Chondrocyte (in vitro differentiated cells): Measurements from ENCODE around the gene RACGAP1. TPM values are rescaled to one million over a fixed set of nuclear protein-coding genes. Genes with fewer than 3 reads are reported as not detected.

Experiments used
- DNase-seq: peaks from one replicate; pipeline ENCODE4 v3.0.0; 2021; ENCODE audit warnings: mixed read lengths, low spot score
- H3K27ac Mint-ChIP-seq: one replicate; pipeline ENCODE4 v1.8.0; 2021; ENCODE audit warnings: mild to moderate bottlenecking, moderate library complexity, mixed read lengths; ENCODE audit not compliant: unreplicated experiment
- H3K27me3 Mint-ChIP-seq: 2 replicates; pipeline ENCODE4 v1.8.0; 2021; ENCODE audit warnings: low read depth, mixed read lengths
- H3K36me3 Mint-ChIP-seq: 2 replicates; pipeline ENCODE4 v1.8.0; 2021; ENCODE audit warnings: low read depth, mixed read lengths
- H3K4me1 Mint-ChIP-seq: 2 replicates; pipeline ENCODE4 v1.8.0; 2021; ENCODE audit warnings: low read depth, mild to moderate bottlenecking, mixed read lengths
- H3K4me3 Mint-ChIP-seq: one replicate; pipeline ENCODE4 v1.8.0; 2021; ENCODE audit warnings: mild to moderate bottlenecking, moderate library complexity, mixed read lengths; ENCODE audit not compliant: unreplicated experiment
- H3K9me3 Mint-ChIP-seq: 2 replicates; pipeline ENCODE4 v1.8.0; 2021; ENCODE audit warnings: low read depth, mixed read lengths
- CTCF ChIP-seq: fragments of 200-600 bp; sonication (generic); IDR thresholded peaks from 2 replicates; pipeline ENCODE4 v1.5.0; 2021; ENCODE audit warnings: antibody characterized with exemption, mild to moderate bottlenecking, moderate library complexity
- total RNA-seq: library from RNA; stranded (reverse); gene quantifications from 3 replicates; pipeline ENCODE4 v1.2.1, GENCODE V29; 2021

RACGAP1 gene
- total RNA-seq, 1 donor from 2014 or later: 25.7 TPM

DNA sequence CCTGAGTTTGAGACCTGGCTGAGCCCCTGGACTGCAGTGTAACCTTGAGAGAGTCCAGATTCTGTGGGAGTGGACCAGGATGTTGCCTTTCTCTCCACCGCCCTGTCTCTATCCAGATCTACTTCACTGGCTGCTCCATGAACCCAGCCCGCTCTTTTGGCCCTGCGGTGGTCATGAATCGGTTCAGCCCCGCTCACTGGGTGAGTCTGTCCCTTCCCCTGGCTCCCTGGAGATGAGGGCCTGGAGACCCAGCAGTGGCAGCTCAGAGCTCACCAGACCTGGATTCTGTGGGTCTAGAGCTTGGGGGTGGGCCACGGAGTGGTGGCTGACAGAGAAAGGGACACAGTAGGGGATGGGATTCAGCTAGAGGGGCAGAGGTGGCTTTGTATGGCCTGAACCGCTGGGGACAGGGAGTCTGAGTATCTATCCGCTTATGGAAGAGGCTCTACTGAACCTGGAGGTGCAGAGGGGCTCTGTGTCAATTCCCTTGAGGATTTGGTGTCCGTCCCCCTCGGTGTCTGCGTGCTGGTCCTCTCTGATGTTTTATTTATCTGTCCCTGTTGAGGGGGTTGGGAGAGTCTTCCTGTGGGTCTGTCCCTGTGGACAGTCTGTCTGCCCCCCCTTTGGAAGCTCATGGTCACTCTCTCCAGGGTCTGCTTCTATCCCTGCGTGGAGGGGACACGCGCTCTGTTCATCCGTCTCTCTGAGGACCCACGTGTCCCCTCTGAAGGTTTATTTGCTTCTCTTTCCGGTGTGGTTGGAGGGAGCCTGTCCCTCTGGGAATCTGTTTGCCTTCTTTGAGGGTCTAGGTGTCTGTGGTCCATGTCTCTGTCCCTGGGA, 61.1 kb downstream of the RACGAP1 start:
- Mint-ChIP-seq H3K9me3 (no peaks in the 10 kb centered on the region), H3K27me3 (peaks cover 14% of the 10 kb centered on the region), H3K4me3 (no peak overlapping the region), H3K36me3 (no peaks in the 10 kb centered on the region), H3K4me1 (peaks cover 28% of the 10 kb centered on the region), H3K27ac (no peak overlapping the region)
- no peak for TF ChIP-seq CTCF
- peak; percentile 15 for DNase-seq

- H3K4me1 Mint-ChIP-seq: peaks cover 29% of the 10 kb centered on the region
- no peak overlapping the region for H3K4me3 Mint-ChIP-seq
- H3K36me3 Mint-ChIP-seq: no peaks in the 10 kb centered on the region
- TF ChIP-seq CTCF: no peak
- peaks cover 14% of the 10 kb centered on the region for H3K27me3 Mint-ChIP-seq
- no peak for DNase-seq
- no peak overlapping the region for H3K27ac Mint-ChIP-seq
- no peaks in the 10 kb centered on the region for H3K9me3 Mint-ChIP-seq
These were observed 62.2 kb downstream of the RACGAP1 start for GRCh38 chr12:49962861-49963765.

DNA sequence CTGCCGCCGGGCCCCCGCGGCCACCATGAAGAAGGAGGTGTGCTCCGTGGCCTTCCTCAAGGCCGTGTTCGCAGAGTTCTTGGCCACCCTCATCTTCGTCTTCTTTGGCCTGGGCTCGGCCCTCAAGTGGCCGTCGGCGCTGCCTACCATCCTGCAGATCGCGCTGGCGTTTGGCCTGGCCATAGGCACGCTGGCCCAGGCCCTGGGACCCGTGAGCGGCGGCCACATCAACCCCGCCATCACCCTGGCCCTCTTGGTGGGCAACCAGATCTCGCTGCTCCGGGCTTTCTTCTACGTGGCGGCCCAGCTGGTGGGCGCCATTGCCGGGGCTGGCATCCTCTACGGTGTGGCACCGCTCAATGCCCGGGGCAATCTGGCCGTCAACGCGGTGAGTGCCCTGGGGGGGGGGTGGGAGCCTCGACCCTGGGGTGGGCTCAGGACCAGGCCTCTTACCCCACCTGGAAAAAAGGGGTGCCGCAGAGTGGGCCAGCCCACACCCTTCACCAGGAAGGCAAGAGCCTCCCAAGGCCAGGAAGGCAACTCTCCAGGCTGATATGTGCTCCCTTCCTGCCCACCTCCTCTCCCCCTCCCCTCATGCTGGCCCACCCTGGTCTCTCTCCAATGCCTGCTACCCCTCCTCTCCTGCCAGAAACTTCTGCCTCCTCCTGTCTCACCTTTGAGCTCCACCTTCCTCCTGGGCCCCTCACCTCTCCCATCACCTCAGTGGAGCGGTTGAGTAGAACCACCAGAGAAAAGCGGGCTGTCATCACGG, 63.1 kb downstream of the RACGAP1 start:
- DNase-seq: no peak
- H3K27ac Mint-ChIP-seq: no peak overlapping the region
- peaks cover 15% of the 10 kb centered on the region for H3K27me3 Mint-ChIP-seq
- H3K36me3 Mint-ChIP-seq: no peaks in the 10 kb centered on the region
- peak overlapping the region; percentile 38 for H3K4me3 Mint-ChIP-seq
- TF ChIP-seq CTCF: no peak
- H3K9me3 Mint-ChIP-seq: no peaks in the 10 kb centered on the region
- peaks cover 28% of the 10 kb centered on the region for H3K4me1 Mint-ChIP-seq

- no peak for DNase-seq
- H3K9me3 Mint-ChIP-seq: no peaks in the 10 kb centered on the region
- H3K4me1 Mint-ChIP-seq: peaks cover 25% of the 10 kb centered on the region
- no peak within 1 kb of the TSS for H3K27ac Mint-ChIP-seq
- peak within 1 kb of the TSS; percentile 50 for H3K4me3 Mint-ChIP-seq
- no peak for TF ChIP-seq CTCF
- peaks cover 15% of the 10 kb centered on the region for H3K27me3 Mint-ChIP-seq
- H3K36me3 Mint-ChIP-seq: no peaks in the 10 kb centered on the region
These were observed 64.0 kb downstream of the RACGAP1 start, which contains the start of gene AQP5 for GRCh38 chr12:49961111-49961922. Gene AQP5, plus strand, starts transcription at chr12:49961872. Its CDS starts 146 bp downstream, at chr12:49962018.
